ENCODE results near the gene ESRRB.

Gene ESRRB

DNA sequence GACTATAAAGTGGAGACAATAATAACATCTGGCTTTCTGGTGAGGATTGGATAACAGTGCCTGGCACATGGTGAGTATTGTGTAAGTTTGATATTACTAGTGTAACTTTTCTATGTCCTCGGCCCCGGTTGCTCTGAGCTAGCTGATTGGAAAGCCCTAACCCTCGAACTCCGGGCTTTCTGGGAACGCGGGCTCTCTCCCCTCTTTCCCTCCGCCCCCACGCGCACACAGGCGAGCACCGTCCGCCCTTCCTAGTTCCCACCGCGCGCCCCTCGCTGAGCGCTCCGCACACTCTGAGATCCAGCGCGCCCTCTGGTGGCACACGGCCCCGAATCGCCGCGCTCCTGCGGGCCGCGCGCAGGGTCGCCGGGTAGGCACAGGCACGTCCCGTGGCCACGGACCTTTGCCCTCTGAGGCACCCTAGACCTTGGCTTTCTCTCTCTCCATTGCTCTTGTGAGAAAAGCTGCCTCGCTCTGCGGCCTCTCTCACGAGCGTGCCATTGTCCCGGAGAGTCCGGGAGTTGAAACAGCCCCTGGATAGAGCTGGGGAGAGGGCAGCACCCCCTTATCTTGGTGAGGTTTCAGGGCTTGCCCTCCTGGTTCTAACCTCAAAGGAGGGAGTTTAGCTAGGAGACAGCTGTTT, 23.2 kb upstream of the ESRRB start:
- DNase-seq, result peak; percentile 23

DNA sequence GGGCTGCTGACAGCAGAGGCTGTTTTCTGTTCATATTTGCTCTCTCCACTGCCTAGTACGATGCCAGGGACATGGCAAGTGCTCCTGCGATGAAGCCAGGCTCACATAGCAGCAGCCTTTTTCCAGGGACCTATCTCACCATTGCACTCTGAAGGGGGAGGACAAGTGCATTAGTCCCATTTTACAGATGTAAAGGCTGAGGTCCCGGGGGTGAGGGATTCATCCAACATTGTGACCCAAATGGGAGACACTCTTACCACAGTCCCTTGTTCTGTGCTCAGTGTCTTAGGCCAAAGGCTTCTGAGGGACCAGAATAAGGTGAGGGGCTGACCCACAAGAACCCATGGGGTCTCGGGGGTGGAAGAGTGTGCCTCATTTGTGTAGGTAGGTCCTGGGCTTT, 21.6 kb upstream of the ESRRB start:
- no peak for DNase-seq

DNA sequence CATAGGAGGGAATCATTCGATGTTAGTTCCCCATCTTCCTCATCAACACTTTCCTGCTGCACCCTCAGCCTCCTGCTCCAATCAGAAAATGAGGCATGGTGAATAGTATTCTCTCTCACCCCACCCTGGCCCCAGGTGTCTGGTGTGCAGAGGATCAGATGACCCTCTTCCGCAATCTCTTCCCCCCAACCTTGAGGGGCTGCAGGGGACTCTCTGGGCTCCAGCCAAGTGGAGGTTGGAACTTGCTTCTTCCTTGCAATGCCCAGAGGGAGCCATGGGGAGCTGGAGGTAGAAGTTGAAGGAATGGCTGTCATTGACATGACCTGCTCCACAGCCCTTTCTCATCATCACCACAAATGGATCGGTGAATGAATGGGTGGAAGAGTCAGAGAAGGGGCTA, 20.2 kb upstream of the ESRRB start:
- no peak for DNase-seq

DNA sequence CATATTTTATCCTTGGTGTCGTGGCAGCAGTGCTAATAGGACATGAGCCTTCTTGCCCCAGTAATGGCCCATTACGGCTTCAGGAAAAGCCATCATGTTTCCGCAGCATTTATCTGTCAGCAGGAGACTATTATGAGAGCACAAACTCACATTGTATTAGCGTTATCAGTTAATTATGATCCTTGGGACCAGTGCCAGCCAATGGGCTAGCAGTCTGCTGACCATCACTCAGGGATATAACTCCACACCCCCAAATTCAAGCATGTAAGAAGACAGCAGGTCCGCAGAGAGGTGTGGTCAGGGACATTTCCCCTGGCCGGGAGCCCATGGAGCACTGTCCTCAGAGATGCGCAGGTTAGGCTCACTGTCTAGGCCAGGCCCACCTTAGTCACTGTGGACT, 4.9 kb upstream of the ESRRB start:
- DNase-seq, result no peak

DNA sequence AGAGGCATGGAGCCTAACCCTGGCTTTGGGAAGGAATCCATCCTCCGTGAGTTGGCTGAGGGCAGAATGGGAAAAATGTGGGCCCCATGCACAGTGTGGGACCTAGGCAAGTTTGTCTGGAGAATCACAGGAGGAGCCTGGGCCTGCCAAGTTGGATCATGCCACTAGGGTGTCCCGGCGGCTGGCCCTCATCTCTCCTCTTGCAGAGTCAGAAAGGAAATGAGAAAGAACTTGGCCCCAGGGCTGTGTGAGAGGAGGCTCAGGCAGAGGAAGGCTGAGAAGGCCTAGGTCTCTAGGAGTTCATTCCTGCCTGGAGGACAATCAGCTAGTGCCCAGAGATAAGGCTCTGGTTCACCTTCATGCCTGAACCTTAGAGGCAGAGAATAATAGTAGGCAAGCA, 2.5 kb upstream of the ESRRB start:
- DNase-seq, result no peak

DNA sequence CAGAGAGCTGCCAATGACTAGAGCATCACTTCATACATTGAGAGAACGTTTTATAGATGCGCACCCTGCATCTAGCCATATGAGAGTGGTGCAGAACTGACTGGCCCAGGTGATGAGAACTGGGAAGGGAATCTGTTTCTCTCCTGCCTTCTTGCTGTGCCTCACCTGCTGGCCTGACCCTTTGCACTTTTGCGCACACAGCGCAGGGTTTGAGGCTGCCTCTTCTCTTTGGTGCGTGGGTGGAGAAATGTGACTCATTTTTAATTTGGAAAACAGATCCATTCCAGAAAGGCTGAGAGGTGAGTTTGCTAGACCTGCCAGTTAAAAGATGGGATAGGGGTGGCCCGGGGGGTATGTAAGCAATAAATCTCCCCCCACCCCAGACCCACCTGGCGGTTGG, 453 bp upstream of the ESRRB start:
- DNase-seq, result no peak

DNA sequence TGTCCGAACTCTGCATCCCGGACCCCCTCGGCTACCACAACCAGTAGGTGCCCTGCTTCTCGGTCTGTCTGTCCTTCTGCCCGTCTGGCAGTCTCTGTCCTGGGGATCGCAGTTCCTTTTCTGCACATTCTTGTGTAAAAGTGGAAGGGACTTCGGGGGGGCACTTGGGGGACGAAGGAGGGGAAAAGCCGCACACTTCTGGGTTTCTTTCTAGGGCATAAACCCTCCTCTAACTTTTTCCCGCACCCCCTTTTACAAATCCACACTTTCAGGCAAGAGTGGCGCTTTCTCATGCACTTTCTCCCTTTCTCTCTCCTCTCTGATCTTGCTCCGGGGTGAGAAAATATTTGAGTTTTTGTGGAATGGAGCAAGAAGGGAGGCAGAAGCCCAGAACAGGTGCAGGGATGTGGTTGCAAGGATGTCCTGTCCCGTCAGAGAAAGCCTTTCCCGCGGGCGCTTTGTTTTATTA, 506 bp downstream of the ESRRB start:
- DNase-seq, result no peak

DNA sequence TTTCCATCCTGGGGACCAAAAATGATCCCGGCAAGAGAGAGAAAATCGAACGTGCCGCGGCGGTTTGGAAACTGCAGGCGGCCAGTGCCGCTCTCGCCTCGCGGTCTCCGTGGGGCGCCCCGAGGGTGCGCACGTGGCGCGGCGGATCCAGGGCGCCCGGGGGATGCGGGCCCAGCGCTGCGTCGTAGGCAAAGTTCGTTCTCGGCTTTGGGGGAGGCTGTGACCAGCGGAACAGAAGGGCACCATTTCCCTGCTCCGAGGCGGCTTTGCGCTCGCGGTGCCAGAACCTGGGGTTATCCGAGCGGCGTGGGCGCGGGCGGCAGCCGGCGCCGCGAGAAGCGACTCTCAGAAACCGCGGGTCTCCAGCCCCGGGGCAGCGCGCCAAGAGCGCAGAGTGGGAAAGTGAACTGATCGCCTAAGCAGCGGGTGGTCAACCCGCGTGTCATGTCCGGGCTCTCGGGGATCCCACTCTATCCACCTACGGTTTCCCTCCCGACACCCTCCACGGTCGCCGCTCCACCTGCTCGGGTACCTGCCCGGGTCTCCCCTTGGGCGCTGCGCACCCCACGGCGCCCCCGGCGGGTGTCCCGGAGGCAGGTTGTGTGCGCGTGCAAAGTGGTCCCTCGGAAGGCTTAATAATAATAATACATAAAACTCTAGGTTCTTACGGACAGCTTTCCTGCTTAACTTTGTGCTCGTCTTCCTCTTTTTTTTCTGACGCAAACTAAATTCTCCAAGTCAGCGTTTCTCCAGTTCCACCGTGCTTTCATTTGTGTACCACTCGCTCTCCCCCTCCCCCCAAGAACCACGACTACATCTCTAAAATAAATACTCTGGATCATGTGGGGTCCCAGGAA, 1.2 kb downstream of the ESRRB start:
- no peak for DNase-seq

DNA sequence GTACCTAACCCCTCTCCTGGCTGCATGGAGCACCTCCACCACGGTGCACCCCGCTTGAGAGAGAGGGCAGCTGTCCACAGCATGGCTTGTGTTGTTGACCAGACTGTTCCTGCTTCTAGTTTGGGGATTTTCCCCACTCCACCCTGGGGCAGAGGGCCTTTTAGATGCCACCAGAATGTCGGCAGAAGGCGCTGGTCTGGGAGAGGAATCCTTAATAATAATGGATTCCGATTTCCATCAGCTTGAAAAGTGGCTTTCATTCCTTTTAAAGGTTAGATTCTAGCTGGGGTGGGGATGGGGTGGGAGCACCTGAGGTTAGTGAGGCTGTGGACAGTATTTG, 1.8 kb downstream of the ESRRB start:
- DNase-seq, result no peak

DNA sequence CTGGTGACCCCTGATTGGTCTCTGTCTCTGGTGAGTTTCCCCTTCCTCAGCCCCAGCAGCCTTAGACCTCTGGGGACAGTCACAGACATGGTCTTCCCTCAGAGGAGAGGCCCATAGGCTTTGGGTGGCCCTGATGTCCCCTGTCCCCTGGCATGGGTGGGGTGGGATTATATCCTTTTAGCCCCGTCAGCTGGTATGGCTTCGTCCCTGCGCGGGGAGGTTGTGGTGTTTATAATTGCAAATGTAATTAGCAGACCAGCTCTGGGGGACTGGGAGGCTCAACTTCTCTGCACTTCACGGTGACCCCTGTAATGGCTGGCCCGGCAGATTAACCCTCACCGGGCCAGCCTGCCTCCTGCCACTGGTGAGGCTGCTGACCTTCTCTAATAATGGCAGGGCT, 5.1 kb downstream of the ESRRB start:
- no peak for DNase-seq

DNA sequence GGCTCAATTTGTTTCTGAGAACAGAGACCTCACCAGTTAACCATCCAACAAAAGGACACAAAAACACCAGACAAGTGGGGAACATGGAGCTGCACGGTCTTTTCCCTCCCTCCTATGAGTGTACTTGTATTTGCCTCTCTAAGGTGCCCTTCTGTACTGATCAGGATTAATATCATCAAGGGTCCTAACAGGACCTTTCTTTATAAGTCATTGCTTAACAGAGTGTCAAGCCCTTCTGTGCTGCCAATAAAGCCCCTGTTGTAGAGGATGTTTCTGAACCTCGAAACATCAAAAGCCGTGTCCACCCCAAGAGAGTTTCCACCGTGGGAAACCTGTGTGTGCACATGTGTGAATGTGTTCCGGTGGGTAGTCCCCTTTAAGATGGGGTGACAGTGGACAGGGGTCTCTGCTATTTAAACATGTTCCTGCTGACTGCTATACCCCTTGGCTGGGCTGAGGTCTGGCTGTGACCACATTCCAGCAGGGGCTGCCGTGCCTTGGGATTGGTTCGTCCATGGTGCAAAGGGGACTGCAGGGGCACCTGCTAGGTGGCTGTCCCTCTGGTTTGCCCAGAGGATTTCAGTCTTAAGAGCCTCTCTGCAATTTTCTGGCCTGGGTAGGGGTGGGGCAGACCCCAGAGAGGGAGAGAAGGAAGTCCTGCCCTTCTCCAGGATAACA, 6.0 kb downstream of the ESRRB start:
- DNase-seq, result no peak

DNA sequence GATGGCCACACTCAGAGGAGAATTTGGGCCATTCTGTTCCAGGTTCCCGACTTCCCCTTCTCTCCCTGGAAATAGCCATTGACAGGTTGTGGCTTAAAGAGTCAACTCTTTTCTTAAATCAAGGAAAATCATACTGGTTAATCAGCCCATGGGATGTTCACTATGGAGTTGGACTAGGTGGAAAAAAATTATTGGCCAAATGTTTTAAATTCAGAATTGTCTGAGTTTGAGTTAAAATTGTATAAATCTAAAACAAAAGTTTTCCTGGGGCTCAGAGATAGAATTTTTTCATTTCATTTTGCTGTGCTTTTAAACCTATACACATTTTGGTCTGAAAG, 6.5 kb downstream of the ESRRB start:
- DNase-seq, result no peak

DNA sequence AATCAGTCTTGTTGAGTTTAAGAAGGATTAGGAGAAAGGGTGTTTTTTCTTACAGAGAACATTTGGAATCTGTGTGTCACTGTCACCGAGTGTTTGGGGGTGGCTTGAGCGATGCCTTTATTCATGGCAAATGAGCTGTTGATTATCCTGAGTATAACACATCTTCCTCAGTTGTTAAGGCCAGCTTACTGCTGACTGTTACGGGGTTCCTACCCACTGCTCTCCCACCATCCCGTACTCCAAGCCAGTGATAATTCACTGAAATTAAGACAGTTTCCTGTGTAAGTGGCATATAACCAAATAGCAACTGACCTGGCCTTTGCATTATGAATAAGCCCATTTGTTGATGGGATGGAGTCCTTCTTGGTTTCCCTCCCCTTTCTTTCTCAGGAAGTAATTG, 9.5 kb downstream of the ESRRB start:
- DNase-seq, result no peak

DNA sequence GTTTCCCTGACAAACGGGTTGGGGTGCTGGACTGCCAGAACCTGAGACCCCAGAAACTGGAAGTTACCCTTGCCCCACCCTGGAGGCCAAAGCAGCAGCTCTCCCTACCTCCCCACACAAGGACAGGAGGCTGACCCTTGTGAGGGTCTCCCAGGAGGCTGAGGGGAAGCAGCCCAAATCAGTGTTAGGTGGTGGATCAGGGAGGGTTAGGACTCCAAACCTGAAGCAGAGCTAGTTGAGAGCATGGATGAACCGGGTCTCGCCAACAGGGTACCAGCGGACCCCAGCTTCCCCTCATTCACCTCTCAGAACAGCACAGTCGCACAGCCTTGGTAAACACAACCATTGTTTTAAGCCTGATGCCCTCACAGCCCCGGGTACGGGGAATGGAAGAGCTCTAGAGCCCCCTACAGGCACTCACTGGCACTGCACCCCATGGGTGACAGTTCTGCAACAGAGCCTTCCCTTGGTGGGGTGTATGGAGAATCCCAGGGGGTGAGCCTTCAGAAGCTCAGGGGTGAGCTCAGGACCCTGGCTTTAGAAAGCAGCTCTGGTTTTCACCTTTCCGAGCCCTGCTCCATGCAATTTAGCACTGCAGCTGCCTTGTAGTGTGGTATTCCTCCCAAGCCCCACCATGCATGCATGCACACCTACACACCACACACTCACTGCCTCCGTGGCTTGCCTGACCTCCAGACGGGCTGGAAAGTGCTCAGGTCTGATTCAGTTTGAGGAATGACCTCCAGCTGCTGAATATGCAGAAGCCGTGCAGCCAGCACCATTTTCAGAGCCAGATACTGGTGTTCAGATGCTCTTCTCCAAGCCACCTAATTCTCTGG, 11.2 kb downstream of the ESRRB start:
- DNase-seq, result peak; percentile 22

DNA sequence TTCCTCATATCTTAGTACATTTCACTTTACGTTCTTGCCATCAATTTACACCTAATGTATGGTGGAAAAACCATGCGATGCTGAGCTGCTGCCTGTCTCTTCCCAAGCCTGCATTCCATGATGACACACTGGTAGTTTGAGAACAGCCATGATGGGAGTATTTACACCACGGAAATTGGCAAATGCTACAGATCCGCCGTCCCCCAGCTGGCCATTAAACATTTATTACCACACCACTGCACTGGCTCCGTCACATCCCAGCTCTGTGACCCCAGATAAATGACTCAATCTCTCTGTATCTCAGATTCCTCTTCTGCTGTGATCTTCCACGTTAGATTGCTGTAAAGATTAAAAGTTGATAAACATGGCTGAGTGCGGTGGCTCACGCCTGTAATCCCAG, 13.9 kb downstream of the ESRRB start:
- DNase-seq, result no peak

DNA sequence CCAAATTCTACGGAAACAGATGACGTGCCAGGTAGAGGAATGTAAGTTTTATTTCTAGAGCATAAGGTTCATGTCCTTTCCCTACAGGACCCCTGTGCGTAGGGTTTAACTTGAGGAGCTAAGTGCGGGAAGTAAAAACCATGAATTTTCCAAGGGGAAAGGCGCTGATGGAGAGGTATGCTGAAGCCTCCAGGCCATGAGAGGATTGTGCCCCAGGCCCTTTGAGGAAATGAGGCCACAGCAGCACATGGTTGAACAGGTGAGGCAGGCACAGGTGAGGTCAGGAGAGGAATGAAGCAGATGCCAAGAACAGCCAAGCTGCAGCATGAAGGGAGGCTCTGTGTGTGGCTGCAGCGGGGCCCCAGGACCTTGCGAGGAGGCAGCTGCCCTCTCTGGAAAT, 14.7 kb downstream of the ESRRB start:
- no peak for DNase-seq

DNA sequence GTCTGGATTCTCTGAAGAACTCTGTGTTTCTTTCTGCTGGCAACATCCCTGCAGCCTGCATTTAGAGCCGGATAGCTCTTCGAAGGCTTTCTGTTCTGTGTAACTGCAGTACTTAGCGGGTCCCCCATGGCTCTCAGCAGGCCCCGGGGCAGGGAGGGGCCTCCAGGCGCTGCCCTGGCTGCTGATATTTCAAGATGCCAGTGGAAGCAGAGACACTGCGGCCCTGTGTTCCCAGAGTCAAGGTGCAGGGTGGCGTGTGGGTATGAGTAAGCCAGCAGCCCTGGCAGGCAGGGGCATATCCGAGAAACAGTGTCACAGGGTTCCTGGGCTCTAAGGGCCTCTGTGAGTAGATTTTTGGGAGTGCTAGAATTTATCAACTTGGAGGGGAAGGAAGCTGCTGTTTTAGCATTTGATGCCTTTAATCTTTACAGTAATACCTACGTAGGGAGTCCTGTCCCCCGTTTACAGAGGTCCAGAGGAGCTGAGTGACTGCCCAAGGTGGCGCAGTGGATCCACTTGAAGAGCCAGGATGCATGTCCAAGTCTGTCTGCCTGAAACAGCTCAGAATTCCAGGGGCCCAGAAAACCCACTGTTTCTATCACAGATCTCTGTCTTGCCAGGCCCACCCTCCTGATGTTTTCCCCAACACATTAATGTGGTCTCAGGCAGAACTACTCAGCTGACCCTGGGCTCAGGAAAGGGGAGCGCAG, 16.2 kb downstream of the ESRRB start:
- DNase-seq, result no peak

DNA sequence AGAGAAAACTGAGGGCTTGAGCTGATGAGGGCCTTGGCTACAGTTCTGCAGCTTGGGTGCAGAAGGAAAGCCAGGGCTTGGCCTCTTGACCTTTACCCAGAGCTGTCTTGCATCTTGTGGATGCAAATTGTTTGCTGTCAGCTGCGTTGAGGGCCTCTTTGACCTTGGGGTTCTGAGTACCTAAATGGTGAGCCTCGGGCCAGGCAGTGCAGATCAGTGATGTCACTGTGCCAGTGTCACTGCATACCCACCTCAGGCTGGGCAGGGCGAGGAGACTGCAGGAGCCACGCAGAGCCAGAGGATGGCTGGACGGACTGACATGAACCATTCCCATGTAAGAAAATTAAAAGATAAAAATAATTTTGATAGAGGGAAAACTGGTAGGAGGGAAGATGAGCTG, 18.6 kb downstream of the ESRRB start:
- DNase-seq, result no peak

DNA sequence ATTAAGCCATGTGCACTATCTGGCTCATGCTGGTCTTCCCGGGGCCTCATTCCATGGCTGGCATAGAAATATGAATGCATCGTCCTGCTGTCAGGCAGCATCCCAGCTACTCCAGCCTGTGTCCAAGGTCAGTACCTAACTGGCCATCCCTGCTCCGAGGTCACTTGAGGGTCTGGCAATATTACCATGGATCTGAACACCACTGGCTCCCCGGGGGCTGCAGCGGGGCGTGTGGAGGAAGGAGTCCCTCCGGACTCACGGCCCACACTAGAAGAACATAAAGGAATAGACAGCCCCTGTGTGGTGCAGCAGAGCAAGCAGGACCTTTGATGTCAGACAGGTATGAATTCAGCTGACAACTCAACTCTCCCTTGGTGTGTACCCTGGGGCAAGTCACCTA, 19.2 kb downstream of the ESRRB start:
- DNase-seq, result no peak

DNA sequence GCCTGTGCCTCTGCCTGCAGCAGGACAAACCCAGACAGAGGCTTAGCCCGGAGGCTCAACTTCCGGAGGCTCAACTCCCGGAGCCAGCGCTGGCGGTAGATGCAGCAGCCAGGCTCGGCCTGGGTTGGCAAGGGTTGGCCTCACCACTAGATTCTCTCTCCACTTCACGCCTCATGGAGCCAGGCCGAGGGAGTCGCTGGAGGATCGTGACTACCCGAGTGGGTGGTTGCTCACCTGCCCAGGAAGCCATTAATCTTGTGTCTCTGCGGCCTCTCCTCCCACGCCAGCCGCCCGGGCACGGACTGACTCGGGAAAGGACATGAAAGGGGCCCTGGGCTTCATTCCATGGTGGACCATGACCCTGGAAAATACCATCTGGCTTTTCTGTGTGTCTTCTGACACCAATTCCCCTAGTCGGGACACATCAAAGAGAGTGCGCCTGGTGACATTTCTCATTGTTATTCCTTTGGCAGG, 20.8 kb downstream of the ESRRB start:
- DNase-seq, result no peak

DNA sequence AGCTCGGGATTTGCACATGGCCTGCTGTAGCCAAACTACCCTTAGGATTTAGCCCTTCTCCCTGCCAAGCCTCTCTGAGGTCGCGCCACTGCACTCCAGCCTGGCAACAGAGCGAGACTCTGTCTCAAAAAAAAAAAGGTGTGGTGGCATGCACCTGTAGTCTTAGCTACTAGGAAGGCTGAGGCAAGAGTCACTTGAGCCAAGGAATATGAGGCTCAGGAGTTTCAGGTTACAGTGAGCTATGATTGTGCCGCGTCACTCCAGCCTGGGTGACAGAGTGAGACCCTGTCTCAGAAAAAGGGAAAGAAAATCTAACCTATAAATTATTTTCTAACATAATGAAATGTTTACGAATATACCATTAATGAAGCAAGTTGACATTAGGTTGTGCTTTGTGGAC, 29.7 kb downstream of the ESRRB start:
- DNase-seq, result no peak

DNA sequence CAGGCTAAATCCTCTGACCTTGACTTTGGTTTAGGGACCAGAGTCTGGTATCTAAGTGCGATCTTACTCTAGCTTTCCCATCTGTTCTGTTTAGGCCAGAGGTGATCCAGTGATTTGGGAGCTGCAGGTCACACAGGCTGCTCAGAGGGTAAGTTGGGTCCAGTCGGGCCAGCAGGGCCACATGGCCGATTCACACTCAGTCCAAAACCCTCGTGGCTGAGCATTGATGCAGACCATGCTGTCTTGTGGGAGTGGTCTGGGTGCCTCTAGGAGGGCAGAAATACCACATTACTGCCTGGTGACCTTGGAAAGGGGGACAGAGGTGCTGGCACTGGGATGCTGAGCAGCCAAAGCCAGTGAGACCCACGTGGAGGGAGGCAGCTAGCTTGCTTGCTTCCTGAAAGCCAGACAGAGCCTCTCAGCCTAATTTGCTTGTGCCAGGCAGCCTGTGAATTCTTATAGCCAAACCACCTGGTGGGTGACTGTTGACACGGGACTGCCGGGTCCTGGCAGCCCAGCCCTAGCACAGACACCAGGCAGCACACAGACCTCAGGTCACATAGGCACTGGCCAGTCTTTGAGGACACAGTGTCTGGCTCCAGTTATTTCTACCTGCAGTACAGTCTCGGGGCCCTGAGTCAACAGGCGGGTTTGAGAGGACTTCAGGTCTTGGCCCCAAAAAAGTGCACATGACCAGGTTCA, 31.7 kb downstream of the ESRRB start:
- no peak for DNase-seq

Measured in activated effector memory CD4-positive, alpha-beta T cell treated with Interleukin-2 at 50 U/mL for 16 hours (primary cell).